NCI-H128 (cell line): ENCODE results near the gene FAAP100.

Experiments used
- DNase-seq: peaks from one replicate; lab custom pipeline; 2025; ENCODE audit not compliant: unreplicated experiment; lab: John Stamatoyannopoulos, UW

FAAP100 gene

GRCh38 chr17:81553616-81554181 lies 1.5 kb upstream of the FAAP100 start:
- peak; percentile 18 for DNase-seq

GRCh38 chr17:81553018-81553615 lies 964 bp upstream of the FAAP100 start:
- DNase-seq = peak; percentile 45

- DNase-seq = no peak
Observed at GRCh38 chr17:81551458-81552243, 502 bp downstream of the FAAP100 start.

- no peak for DNase-seq
Observed at GRCh38 chr17:81550830-81551457, 1.2 kb downstream of the FAAP100 start.

GRCh38 chr17:81550285-81550684 lies 1.9 kb downstream of the FAAP100 start:
- DNase-seq = no peak

GRCh38 chr17:81549826-81550225 lies 2.3 kb downstream of the FAAP100 start:
- no peak for DNase-seq

- no peak for DNase-seq
Observed at GRCh38 chr17:81549031-81549557, 3.1 kb downstream of the FAAP100 start.

GRCh38 chr17:81547614-81547982 lies 4.6 kb downstream of the FAAP100 start:
- no peak for DNase-seq

- DNase-seq = no peak
Observed at GRCh38 chr17:81546906-81547613, 5.1 kb downstream of the FAAP100 start.

GRCh38 chr17:81545160-81545949 lies 6.8 kb downstream of the FAAP100 start:
- DNase-seq = no peak

GRCh38 chr17:81544281-81544974 lies 7.7 kb downstream of the FAAP100 start:
- DNase-seq = no peak

- no peak for DNase-seq
Observed at GRCh38 chr17:81543756-81544155, 8.4 kb downstream of the FAAP100 start.

- DNase-seq = no peak
Observed at GRCh38 chr17:81543339-81543675, 8.8 kb downstream of the FAAP100 start.

GRCh38 chr17:81542431-81543338 lies 9.5 kb downstream of the FAAP100 start:
- no peak for DNase-seq

GRCh38 chr17:81541123-81541522 lies 11.0 kb downstream of the FAAP100 start:
- no peak for DNase-seq

GRCh38 chr17:81540676-81541027 lies 11.5 kb downstream of the FAAP100 start:
- no peak for DNase-seq

GRCh38 chr17:81539961-81540675 lies 12.0 kb downstream of the FAAP100 start:
- DNase-seq = no peak

GRCh38 chr17:81539571-81539900 lies 12.6 kb downstream of the FAAP100 start:
- DNase-seq = no peak
